ENCODE data around the gene TBX4. TPM values are rescaled to one million over a fixed set of nuclear protein-coding genes. Genes with fewer than 3 reads are reported as not detected.
"Not testable (repeated sequence)": the region's sequence is repeated elsewhere in the genome, so short reads cannot be mapped to it uniquely, and the experiment has no call there.

The TBX4 gene
- total RNA-seq, 2 donors from 2014 or later, result not detected

DNA sequence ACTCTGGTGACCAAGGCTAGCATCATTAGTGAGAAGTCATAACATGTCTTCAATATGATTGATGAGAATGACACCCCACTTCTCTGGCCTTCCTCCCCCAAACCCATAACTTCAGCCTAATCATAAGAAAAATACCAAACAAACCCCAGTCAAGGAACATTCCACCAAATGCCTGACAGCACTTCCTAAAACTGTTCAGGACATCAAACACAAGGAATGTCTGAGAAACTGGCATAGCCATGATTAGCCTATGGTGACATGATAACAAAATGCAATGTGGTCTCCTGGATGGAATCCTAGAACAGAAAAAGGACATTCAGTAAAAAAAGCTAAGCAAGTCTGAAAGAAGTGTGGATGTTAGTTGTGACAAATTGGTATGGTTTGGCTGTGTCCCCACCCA is 24.7 kb upstream of the TBX4 start:
- Histone ChIP-seq H3K4me3 (no peak overlapping the region), H3K27me3 (no peaks in the 10 kb centered on the region), H3K36me3 (no peaks in the 10 kb centered on the region), H3K4me1 (no peaks in the 10 kb centered on the region), H3K9me3 (no peaks in the 10 kb centered on the region), H3K27ac (no peak overlapping the region)
- TF ChIP-seq, protein P1, sequence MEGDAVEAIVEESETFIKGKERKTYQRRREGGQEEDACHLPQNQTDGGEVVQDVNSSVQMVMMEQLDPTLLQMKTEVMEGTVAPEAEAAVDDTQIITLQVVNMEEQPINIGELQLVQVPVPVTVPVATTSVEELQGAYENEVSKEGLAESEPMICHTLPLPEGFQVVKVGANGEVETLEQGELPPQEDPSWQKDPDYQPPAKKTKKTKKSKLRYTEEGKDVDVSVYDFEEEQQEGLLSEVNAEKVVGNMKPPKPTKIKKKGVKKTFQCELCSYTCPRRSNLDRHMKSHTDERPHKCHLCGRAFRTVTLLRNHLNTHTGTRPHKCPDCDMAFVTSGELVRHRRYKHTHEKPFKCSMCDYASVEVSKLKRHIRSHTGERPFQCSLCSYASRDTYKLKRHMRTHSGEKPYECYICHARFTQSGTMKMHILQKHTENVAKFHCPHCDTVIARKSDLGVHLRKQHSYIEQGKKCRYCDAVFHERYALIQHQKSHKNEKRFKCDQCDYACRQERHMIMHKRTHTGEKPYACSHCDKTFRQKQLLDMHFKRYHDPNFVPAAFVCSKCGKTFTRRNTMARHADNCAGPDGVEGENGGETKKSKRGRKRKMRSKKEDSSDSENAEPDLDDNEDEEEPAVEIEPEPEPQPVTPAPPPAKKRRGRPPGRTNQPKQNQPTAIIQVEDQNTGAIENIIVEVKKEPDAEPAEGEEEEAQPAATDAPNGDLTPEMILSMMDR (IDR thresholded peaks at IDR 0.05), result no peak
- DNase-seq (ENCODE audit: low spot score), result no peak

DNA sequence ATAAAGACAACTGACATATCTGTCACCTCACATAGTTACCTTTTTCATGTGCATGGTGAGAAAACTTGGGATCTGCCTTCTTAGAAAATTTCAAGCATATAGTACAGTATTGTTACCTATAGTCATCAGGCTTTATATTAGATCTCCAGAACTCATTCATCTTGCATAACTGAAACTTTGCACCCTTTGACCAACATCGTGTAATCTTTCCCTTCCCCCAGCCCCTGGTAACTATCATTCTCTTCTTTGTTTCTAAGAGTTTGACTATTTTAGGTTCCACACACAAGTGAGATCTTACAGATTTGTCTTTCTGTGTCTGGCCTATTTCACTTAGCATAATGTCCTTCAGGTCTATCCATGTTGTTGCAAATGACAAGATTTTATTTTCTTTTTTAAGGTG is 22.9 kb upstream of the TBX4 start:
- no peak overlapping the region for H3K27ac ChIP-seq

DNA sequence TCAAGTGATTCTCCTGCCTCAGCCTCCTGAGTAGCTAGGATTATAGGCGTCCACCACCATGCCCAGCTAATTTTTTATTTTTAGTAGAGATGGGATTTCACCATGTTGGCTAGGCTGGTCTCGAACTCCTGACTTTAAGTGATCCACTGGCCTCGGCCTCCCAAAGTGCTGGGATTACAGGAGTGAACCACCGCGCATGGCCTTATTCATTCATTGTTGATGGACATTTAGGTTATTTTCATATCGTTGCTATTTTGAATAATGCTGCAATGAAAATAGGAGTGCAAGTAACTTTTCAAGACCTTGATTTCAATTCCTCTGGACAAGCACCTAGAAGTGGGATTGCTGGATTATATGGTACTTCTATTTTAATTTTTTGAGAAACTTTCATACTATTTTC is 22.4 kb upstream of the TBX4 start:
- H3K9me3 ChIP-seq; H3K4me1 ChIP-seq; H3K36me3 ChIP-seq; H3K4me3 ChIP-seq; H3K27ac ChIP-seq; DNase-seq (ENCODE audit: low spot score); H3K27me3 ChIP-seq: not testable (repeated sequence)

More for the DNA sequence above, 22.9 kb upstream of the TBX4 start:
- no peaks in the 10 kb centered on the region for H3K9me3 ChIP-seq
- no peaks in the 10 kb centered on the region for H3K27me3 ChIP-seq
- H3K36me3 ChIP-seq, result no peaks in the 10 kb centered on the region
- H3K4me1 ChIP-seq, result no peaks in the 10 kb centered on the region
- DNase-seq (ENCODE audit: low spot score), result no peak
- TF ChIP-seq, protein P1 (IDR thresholded peaks at IDR 0.05), result no peak
- no peak overlapping the region for H3K4me3 ChIP-seq

DNA sequence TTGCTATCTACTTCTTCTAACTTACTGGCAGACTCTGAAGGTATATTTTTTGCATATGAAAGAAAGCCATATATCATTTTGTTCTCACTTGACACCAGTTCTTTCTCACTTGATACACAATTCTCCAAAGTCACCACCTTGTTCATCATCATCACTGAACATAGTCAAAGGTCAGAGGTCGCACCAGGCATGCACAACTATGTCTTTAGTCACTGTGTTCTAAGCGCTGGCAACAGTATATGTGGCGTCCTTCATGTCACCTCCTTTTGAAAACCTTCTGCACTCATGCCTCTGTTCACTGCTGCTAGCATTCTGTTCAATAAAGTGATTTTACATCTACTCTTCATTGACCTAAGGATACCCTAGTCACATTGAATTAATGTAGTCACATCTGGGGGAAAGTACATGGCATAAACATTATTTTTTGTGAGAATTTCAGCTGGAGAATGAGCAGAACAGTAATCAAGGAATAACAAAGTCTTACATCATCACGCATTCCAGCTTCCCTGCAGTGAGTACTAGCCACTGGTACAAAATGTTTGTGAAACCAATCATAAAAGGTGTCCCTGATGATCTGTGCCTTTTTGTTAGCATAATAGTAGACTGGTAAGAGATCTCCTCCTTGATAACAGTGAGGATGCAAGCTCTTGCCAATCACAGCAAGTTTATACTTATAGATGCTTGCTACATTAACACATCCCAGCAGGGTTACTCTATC is 20.5 kb upstream of the TBX4 start:
- Histone ChIP-seq H3K4me1 (no peaks in the 10 kb centered on the region), H3K4me3 (no peak overlapping the region), H3K27ac (no peak overlapping the region), H3K36me3 (no peaks in the 10 kb centered on the region), H3K9me3 (peaks cover 0 to 24% of the 10 kb centered on the region in 2 donors), H3K27me3 (no peaks in the 10 kb centered on the region)
- no peak for DNase-seq (ENCODE audit: low spot score)
- TF ChIP-seq, protein P1 (IDR thresholded peaks at IDR 0.05), result no peak

DNA sequence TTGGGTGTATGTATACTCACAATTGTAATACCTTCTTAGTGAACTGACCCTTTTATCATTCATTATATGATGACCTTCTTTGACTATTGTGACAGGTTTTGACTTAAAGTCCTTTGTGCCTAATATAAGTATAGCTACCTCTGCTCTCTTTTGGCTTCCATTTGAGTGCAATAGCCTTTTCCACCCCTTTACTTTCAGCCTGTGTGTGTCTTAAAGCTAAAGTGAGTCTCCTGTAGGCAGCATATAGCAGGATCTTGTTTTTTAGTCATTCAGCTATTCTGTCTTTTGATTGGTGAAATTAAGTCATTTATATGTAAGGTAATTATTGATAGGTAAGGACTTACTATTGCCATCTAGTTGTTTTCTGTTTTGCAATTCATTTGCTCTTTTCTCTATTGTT is 15.9 kb upstream of the TBX4 start:
- H3K4me1 ChIP-seq, result no peaks in the 10 kb centered on the region
- TF ChIP-seq, protein P1 (IDR thresholded peaks at IDR 0.05), result no peak
- peaks cover 0 to 46% of the 10 kb centered on the region in 2 donors for H3K9me3 ChIP-seq
- no peak for DNase-seq (ENCODE audit: low spot score)
- no peaks in the 10 kb centered on the region for H3K36me3 ChIP-seq
- no peaks in the 10 kb centered on the region for H3K27me3 ChIP-seq
- no peak overlapping the region for H3K27ac ChIP-seq
- no peak overlapping the region for H3K4me3 ChIP-seq

DNA sequence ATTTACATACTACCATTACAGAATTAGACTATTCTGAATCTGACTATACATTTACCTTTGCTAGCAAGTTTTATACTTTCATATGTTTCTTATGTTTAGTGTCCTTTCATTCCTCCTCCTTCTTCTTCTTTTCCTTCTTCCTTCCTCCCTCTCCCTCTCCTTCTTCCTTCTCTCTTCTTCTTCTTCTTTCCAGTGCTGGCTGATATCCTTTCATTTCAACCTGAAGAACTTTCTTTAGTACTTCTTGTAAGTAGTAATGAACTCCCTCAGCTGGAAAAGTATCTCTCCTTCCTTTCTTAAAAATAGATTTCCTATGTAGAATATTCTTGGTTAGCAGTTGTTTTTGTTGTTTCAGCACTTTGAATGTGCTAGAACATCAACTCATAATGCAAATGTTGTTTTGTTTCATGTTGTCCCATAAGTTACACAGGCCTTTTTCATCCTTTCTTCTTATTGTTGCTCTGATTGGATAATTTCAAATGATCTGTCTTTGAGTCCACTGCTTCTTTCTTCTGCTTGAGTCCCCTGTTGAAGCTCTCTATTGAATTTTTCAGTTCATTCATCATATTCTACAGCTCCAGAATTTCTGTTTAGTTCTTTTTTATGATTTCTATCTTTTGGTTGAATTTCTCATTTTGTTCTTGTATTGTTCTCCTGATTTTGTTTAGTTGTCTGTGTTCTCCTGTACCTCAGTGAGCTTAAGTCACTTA is 15.1 kb upstream of the TBX4 start:
- no peak for DNase-seq (ENCODE audit: low spot score)
- TF ChIP-seq, protein P1 (IDR thresholded peaks at IDR 0.05), result no peak
- Histone ChIP-seq H3K4me1 (no peaks in the 10 kb centered on the region), H3K4me3 (no peak overlapping the region), H3K27me3 (no peaks in the 10 kb centered on the region), H3K27ac (no peak overlapping the region), H3K9me3 (peaks cover 0 to 46% of the 10 kb centered on the region in 2 donors), H3K36me3 (no peaks in the 10 kb centered on the region)

Measured in right atrium auricular region (tissue), 2 donors.